ENCODE data around the gene ZSCAN29. TPM values are rescaled to one million over a fixed set of nuclear protein-coding genes. Genes with fewer than 3 reads are reported as not detected.

The ZSCAN29 gene
- total and polyA plus RNA-seq, 2 of the 13 experiments (the other 11 are each of a cell fraction or from before 2014, with no cell fraction given), result 8.3 to 27.4 TPM

- TF ChIP-seq, protein P1, sequence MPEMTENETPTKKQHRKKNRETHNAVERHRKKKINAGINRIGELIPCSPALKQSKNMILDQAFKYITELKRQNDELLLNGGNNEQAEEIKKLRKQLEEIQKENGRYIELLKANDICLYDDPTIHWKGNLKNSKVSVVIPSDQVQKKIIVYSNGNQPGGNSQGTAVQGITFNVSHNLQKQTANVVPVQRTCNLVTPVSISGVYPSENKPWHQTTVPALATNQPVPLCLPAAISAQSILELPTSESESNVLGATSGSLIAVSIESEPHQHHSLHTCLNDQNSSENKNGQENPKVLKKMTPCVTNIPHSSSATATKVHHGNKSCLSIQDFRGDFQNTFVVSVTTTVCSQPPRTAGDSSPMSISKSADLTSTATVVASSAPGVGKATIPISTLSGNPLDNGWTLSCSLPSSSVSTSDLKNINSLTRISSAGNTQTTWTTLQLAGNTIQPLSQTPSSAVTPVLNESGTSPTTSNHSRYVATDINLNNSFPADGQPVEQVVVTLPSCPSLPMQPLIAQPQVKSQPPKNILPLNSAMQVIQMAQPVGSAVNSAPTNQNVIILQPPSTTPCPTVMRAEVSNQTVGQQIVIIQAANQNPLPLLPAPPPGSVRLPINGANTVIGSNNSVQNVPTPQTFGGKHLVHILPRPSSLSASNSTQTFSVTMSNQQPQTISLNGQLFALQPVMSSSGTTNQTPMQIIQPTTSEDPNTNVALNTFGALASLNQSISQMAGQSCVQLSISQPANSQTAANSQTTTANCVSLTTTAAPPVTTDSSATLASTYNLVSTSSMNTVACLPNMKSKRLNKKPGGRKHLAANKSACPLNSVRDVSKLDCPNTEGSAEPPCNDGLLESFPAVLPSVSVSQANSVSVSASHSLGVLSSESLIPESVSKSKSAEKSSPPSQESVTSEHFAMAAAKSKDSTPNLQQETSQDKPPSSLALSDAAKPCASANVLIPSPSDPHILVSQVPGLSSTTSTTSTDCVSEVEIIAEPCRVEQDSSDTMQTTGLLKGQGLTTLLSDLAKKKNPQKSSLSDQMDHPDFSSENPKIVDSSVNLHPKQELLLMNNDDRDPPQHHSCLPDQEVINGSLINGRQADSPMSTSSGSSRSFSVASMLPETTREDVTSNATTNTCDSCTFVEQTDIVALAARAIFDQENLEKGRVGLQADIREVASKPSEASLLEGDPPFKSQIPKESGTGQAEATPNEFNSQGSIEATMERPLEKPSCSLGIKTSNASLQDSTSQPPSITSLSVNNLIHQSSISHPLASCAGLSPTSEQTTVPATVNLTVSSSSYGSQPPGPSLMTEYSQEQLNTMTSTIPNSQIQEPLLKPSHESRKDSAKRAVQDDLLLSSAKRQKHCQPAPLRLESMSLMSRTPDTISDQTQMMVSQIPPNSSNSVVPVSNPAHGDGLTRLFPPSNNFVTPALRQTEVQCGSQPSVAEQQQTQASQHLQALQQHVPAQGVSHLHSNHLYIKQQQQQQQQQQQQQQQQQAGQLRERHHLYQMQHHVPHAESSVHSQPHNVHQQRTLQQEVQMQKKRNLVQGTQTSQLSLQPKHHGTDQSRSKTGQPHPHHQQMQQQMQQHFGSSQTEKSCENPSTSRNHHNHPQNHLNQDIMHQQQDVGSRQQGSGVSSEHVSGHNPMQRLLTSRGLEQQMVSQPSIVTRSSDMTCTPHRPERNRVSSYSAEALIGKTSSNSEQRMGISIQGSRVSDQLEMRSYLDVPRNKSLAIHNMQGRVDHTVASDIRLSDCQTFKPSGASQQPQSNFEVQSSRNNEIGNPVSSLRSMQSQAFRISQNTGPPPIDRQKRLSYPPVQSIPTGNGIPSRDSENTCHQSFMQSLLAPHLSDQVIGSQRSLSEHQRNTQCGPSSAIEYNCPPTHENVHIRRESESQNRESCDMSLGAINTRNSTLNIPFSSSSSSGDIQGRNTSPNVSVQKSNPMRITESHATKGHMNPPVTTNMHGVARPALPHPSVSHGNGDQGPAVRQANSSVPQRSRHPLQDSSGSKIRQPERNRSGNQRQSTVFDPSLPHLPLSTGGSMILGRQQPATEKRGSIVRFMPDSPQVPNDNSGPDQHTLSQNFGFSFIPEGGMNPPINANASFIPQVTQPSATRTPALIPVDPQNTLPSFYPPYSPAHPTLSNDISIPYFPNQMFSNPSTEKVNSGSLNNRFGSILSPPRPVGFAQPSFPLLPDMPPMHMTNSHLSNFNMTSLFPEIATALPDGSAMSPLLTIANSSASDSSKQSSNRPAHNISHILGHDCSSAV (CRISPR knock-in tag; IDR thresholded peaks at IDR 0.05; ENCODE audit: borderline replicate concordance), result no peak
- TF ChIP-seq, protein P2, sequence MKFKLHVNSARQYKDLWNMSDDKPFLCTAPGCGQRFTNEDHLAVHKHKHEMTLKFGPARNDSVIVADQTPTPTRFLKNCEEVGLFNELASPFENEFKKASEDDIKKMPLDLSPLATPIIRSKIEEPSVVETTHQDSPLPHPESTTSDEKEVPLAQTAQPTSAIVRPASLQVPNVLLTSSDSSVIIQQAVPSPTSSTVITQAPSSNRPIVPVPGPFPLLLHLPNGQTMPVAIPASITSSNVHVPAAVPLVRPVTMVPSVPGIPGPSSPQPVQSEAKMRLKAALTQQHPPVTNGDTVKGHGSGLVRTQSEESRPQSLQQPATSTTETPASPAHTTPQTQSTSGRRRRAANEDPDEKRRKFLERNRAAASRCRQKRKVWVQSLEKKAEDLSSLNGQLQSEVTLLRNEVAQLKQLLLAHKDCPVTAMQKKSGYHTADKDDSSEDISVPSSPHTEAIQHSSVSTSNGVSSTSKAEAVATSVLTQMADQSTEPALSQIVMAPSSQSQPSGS (CRISPR knock-in tag; IDR thresholded peaks at IDR 0.05), result 0 out of 2 replicates have a peak, but pooled peaks have one; percentile 17
- TF ChIP-seq ZNF782 (CRISPR knock-in tag; IDR thresholded peaks at IDR 0.05; ENCODE audit: borderline replicate concordance) (peak; percentile 81), ZNF773 (CRISPR knock-in tag; IDR thresholded peaks at IDR 0.05; ENCODE audit: borderline replicate concordance) (no peak), SOX5 (CRISPR knock-in tag; IDR thresholded peaks at IDR 0.05; ENCODE audit: borderline replicate concordance) (no peak), ZNF136 (CRISPR knock-in tag; IDR thresholded peaks at IDR 0.05; ENCODE audit: low read depth) (0 out of 2 replicates have a peak, but pooled peaks have one; percentile 76), SNAPC5 (CRISPR knock-in tag; IDR thresholded peaks at IDR 0.05; ENCODE audit: borderline replicate concordance) (0 out of 2 replicates have a peak, but pooled peaks have one; percentile 26), ZNF768 (CRISPR knock-in tag; IDR thresholded peaks at IDR 0.05) (peak; percentile 69), ZNF879 (CRISPR knock-in tag; IDR thresholded peaks at IDR 0.05) (peak; percentile 87; the same call in 1 of the 2 replicates), MZF1 (CRISPR knock-in tag; IDR thresholded peaks at IDR 0.05; ENCODE audit: borderline replicate concordance) (peak; percentile 72; the same call in 1 of the 2 replicates), DNMT1 (CRISPR knock-in tag; IDR thresholded peaks at IDR 0.05) (0 out of 2 replicates have a peak, but pooled peaks have one; percentile 36)
- TF ChIP-seq, protein P3, sequence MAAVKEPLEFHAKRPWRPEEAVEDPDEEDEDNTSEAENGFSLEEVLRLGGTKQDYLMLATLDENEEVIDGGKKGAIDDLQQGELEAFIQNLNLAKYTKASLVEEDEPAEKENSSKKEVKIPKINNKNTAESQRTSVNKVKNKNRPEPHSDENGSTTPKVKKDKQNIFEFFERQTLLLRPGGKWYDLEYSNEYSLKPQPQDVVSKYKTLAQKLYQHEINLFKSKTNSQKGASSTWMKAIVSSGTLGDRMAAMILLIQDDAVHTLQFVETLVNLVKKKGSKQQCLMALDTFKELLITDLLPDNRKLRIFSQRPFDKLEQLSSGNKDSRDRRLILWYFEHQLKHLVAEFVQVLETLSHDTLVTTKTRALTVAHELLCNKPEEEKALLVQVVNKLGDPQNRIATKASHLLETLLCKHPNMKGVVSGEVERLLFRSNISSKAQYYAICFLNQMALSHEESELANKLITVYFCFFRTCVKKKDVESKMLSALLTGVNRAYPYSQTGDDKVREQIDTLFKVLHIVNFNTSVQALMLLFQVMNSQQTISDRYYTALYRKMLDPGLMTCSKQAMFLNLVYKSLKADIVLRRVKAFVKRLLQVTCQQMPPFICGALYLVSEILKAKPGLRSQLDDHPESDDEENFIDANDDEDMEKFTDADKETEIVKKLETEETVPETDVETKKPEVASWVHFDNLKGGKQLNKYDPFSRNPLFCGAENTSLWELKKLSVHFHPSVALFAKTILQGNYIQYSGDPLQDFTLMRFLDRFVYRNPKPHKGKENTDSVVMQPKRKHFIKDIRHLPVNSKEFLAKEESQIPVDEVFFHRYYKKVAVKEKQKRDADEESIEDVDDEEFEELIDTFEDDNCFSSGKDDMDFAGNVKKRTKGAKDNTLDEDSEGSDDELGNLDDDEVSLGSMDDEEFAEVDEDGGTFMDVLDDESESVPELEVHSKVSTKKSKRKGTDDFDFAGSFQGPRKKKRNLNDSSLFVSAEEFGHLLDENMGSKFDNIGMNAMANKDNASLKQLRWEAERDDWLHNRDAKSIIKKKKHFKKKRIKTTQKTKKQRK (IDR thresholded peaks at IDR 0.05; ENCODE audit: low read length), result no peak
- TF ChIP-seq, protein P4, sequence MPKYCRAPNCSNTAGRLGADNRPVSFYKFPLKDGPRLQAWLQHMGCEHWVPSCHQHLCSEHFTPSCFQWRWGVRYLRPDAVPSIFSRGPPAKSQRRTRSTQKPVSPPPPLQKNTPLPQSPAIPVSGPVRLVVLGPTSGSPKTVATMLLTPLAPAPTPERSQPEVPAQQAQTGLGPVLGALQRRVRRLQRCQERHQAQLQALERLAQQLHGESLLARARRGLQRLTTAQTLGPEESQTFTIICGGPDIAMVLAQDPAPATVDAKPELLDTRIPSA (CRISPR knock-in tag; IDR thresholded peaks at IDR 0.05; ENCODE audit: borderline replicate concordance), result no peak
Observed at GRCh38 chr15:43370975-43371974, at the start of gene ZSCAN29, which contains the start of gene TUBGCP4 (continued).

Measured in HepG2 (cell line).